ENCODE measurements around the gene CHST11.

The CHST11 gene

GRCh38 chr12:104450700-104451099 lies 6.0 kb upstream of the CHST11 start:
- Mint-ChIP-seq H3K4me3 (no peak overlapping the region), H3K4me1 (peaks cover 5% of the 10 kb centered on the region), H3K27me3 (no peaks in the 10 kb centered on the region), H3K9me3 (no peaks in the 10 kb centered on the region), H3K27ac (no peak overlapping the region), H3K36me3 (no peaks in the 10 kb centered on the region)

GRCh38 chr12:104452087-104452486 lies 4.7 kb upstream of the CHST11 start:
- H3K27ac Mint-ChIP-seq: no peak overlapping the region

GRCh38 chr12:104453133-104453532 lies 3.6 kb upstream of the CHST11 start:
- no peaks in the 10 kb centered on the region for H3K36me3 Mint-ChIP-seq
- H3K4me3 Mint-ChIP-seq: no peak overlapping the region
- H3K4me1 Mint-ChIP-seq: peaks cover 14% of the 10 kb centered on the region
- no peaks in the 10 kb centered on the region for H3K27me3 Mint-ChIP-seq
- H3K9me3 Mint-ChIP-seq: no peaks in the 10 kb centered on the region
- H3K27ac Mint-ChIP-seq: peak overlapping the region; percentile 60

More at GRCh38 chr12:104452087-104452486, 4.7 kb upstream of the CHST11 start:
- Mint-ChIP-seq H3K36me3 (no peaks in the 10 kb centered on the region), H3K4me3 (no peak overlapping the region), H3K27me3 (no peaks in the 10 kb centered on the region), H3K9me3 (no peaks in the 10 kb centered on the region), H3K4me1 (peaks cover 14% of the 10 kb centered on the region)

- Mint-ChIP-seq H3K4me1 (peaks cover 24% of the 10 kb centered on the region), H3K27ac (no peak overlapping the region), H3K4me3 (no peak overlapping the region), H3K27me3 (no peaks in the 10 kb centered on the region), H3K36me3 (peaks cover under 1% of the 10 kb centered on the region), H3K9me3 (no peaks in the 10 kb centered on the region)
These were observed 1.8 kb upstream of the CHST11 start for GRCh38 chr12:104454997-104455396.

- Mint-ChIP-seq H3K27ac (peak overlapping the region; percentile 51), H3K36me3 (peaks cover 3% of the 10 kb centered on the region), H3K4me1 (peaks cover 31% of the 10 kb centered on the region), H3K9me3 (no peaks in the 10 kb centered on the region), H3K27me3 (no peaks in the 10 kb centered on the region), H3K4me3 (peak overlapping the region; percentile 92)
These were observed 951 bp upstream of the CHST11 start for GRCh38 chr12:104455578-104456416.

- Mint-ChIP-seq H3K4me1 (peaks cover 42% of the 10 kb centered on the region), H3K27me3 (no peaks in the 10 kb centered on the region), H3K4me3 (peak overlapping the region; percentile 98), H3K27ac (peak overlapping the region; percentile 94), H3K36me3 (peaks cover 3% of the 10 kb centered on the region), H3K9me3 (no peaks in the 10 kb centered on the region)
These were observed 400 bp downstream of the CHST11 start for GRCh38 chr12:104456950-104457745.

- no peaks in the 10 kb centered on the region for H3K9me3 Mint-ChIP-seq
- peaks cover 51% of the 10 kb centered on the region for H3K4me1 Mint-ChIP-seq
- no peaks in the 10 kb centered on the region for H3K27me3 Mint-ChIP-seq
- H3K27ac Mint-ChIP-seq: peak overlapping the region; percentile 92
- H3K36me3 Mint-ChIP-seq: peaks cover 3% of the 10 kb centered on the region
- H3K4me3 Mint-ChIP-seq: peak overlapping the region; percentile 98
These were observed 1.3 kb downstream of the CHST11 start for GRCh38 chr12:104457746-104458693.

- peaks cover 59% of the 10 kb centered on the region for H3K4me1 Mint-ChIP-seq
- peaks cover 3% of the 10 kb centered on the region for H3K36me3 Mint-ChIP-seq
- peak overlapping the region; percentile 89 for H3K27ac Mint-ChIP-seq
- H3K4me3 Mint-ChIP-seq: peak overlapping the region; percentile 90
- no peaks in the 10 kb centered on the region for H3K9me3 Mint-ChIP-seq
- H3K27me3 Mint-ChIP-seq: no peaks in the 10 kb centered on the region
These were observed 2.1 kb downstream of the CHST11 start for GRCh38 chr12:104458694-104459367.

GRCh38 chr12:104459368-104459909 lies 2.7 kb downstream of the CHST11 start:
- Mint-ChIP-seq H3K27me3 (no peaks in the 10 kb centered on the region), H3K27ac (peak overlapping the region; percentile 89), H3K9me3 (no peaks in the 10 kb centered on the region), H3K4me1 (peaks cover 65% of the 10 kb centered on the region), H3K36me3 (peaks cover 3% of the 10 kb centered on the region), H3K4me3 (peak overlapping the region; percentile 90)

GRCh38 chr12:104460041-104460719 lies 3.4 kb downstream of the CHST11 start:
- peak overlapping the region; percentile 89 for H3K27ac Mint-ChIP-seq
- H3K36me3 Mint-ChIP-seq: peaks cover 3% of the 10 kb centered on the region
- H3K4me1 Mint-ChIP-seq: peaks cover 72% of the 10 kb centered on the region

GRCh38 chr12:104460973-104461698 lies 4.4 kb downstream of the CHST11 start:
- Mint-ChIP-seq H3K36me3 (peaks cover 3% of the 10 kb centered on the region), H3K27ac (peak overlapping the region; percentile 80), H3K4me3 (peak overlapping the region; percentile 36), H3K27me3 (no peaks in the 10 kb centered on the region), H3K4me1 (peaks cover 72% of the 10 kb centered on the region), H3K9me3 (no peaks in the 10 kb centered on the region)

More at GRCh38 chr12:104460041-104460719, 3.4 kb downstream of the CHST11 start:
- Mint-ChIP-seq H3K4me3 (peak overlapping the region; percentile 90), H3K9me3 (no peaks in the 10 kb centered on the region), H3K27me3 (no peaks in the 10 kb centered on the region)

GRCh38 chr12:104462325-104462724 lies 5.6 kb downstream of the CHST11 start:
- Mint-ChIP-seq H3K4me3 (peak overlapping the region; percentile 68), H3K36me3 (peaks cover 3% of the 10 kb centered on the region), H3K9me3 (no peaks in the 10 kb centered on the region), H3K27ac (peak overlapping the region; percentile 93), H3K27me3 (no peaks in the 10 kb centered on the region), H3K4me1 (peaks cover 78% of the 10 kb centered on the region)

GRCh38 chr12:104462931-104463339 lies 6.2 kb downstream of the CHST11 start:
- Mint-ChIP-seq H3K4me1 (peaks cover 85% of the 10 kb centered on the region), H3K4me3 (peak overlapping the region; percentile 68), H3K27me3 (no peaks in the 10 kb centered on the region), H3K36me3 (peaks cover 3% of the 10 kb centered on the region), H3K9me3 (no peaks in the 10 kb centered on the region), H3K27ac (peak overlapping the region; percentile 93)

Measured in activated naive CD4-positive, alpha-beta T cell treated with anti-CD3 and anti-CD28 coated beads, Interleukin-2, amount 50 U/mL, for 24 hours (primary cell).